ENCODE results near the gene DCD.

DCD gene

DNA sequence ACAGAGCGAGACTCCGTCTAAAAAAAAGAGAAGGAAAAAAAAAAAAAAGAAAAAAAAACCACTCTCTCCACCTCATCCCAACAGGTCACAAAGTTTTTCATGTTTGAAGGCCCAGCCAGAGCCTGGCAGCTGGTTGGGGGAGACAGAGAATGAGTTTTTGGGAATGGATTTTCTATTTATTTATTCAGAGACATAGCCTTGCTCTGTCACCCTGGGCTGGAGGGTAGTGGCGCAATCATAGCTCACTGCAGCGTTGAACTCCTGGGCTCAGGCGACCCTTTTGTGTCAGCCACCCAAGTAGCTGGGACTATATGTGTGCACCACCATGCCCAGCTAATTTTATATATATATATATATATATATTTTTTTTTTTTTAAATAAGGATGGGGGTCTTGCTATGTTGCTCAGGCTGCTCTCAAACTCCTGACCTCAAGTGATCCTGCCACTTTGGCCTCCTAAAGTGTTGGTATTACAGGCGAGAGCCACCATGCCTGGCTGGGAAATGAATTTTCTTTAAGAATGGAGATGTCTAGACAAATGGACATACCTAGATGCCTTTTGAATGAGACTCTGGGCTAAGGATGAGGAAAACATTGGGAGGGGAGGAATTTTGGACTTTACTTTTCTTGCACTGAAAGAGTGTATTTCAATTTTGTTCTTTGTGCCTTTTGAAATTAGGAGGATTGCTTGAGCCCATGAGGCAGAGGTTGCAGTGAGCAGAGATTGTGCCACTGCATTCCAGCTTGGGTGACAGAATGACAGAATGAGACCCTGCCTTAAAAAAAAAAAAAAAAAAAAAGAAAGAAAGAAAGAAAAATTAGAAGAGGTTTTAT is 42.8 kb downstream of the DCD start:
- DNase-seq: no peak

GRCh38 chr12:54604436-54604835 is 43.7 kb downstream of the DCD start:
- DNase-seq: no peak

GRCh38 chr12:54603872-54604271 is 44.3 kb downstream of the DCD start:
- no peak for DNase-seq

GRCh38 chr12:54603173-54603814 is 44.9 kb downstream of the DCD start:
- peak; percentile 81 for DNase-seq

DNA sequence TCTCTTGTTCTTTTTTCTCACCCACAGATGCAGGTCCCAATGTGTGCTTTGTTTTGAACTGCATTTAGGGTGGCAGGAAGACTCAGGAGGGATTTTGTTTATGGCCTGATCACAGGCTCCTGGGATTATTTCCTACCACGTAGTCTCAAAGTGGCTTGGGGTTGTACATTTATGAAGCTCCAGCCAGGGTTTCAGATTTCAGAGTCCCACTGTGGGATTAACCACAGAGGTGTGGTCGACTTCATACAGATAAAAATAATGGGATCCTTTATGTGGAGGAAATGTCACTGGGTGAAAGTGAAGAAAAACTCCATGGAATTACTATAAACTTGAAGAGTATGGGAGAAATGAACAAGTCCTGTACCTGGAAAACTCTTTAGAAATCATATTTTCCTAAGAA is 45.5 kb downstream of the DCD start:
- no peak for DNase-seq

DNA sequence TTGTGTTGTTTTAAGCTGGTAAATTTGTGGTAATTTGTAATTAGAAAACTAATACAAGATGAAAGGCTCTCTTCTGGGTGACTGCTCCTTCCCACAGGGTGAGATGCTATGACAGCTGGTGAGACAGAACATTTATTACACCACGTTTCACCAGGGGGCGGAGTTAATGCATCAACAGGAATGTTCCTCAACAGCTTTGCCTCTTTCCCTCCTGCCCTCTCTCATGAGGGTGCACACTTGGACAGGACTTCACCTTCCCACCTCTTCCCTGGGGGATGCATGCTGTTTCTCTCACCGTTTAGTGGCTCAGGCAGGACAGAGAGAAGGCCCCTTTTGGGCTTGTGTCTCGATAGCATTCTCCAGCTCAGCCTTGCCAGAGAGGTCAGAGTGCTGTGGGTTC is 46.3 kb downstream of the DCD start:
- DNase-seq: peak; percentile 25

GRCh38 chr12:54598970-54599369 is 49.2 kb downstream of the DCD start:
- DNase-seq: no peak

DNA sequence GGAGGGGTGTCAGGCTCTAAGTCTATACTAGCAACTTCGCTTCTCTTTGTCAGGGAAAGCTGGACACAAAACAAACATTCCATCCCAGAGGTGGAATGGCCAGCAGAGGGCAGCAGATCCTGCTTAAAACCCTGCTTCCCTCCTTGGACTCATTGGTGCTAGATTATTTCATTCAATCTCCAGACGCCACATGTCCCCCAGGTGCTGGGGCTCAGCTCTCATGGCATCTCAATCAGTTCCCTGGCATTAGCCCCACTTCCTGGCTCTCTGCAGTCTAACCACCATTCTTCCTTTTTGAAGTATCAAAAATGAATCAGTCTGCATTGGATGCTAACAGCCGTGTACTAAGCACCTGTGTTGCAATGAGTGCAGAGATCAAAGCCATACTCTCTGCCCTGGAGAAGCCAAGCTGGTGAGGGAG is 51.6 kb downstream of the DCD start:
- DNase-seq: peak; percentile 79

DNA sequence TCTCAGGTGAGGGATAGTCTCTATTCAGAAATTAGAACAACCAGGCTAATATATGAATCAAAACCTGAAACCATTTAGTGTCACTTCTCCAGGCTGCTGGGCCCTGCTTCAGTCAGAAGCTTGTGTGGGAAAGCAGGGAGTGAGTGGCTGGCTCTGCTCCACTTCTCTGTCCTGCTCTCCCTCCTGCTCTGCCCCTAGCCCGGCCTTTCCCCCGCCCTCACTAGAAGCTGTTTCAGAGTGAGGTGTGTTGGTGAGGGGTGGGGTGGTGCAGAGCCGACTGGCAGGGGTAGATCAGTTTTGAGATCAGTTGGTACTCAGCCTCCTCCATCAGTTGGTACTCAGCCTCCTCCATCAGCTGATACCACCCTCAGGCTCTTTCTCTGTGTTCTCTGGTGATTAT is 52.7 kb downstream of the DCD start:
- no peak for DNase-seq

Measured in DMS53 (cell line).